Jurkat, Clone E6-1 (cell line): ENCODE results near the gene PDCD4.

Source experiments
- DNase-seq: peaks from one replicate; pipeline ENCODE4 v3.0.0-alpha.2; 2011; ENCODE audit warnings: low read depth, low spot score
- H3K4me3 ChIP-seq: 2 replicates; pipeline ENCODE4 v1.5.1; 2011; ENCODE audit warnings: mild to moderate bottlenecking, low read length, control low read depth, moderate library complexity

Gene PDCD4

DNA sequence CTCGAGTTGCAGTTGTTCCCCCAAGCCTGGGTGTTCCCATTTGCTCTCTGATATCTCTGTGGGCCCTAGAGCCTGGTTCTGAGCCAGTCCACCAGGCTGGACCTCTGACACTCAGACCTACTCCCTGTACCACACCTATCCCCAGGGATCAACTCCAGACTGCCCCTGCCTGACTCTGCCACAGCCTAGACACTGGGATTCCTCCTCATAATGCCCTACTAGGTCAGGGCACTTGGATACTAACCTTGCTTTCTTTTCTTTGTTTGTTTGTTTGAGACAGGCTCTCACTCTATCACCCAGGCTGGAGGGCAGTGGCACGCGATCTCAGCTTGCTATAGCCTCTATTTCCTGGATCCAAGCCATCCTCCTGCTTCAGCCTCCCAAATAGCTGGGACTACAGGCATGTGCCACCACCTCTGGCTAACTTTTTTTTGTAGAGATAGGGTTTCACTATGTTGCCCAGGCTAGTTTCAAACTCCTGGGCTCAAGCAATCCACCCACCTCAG lies 30.8 kb upstream of the PDCD4 start:
- DNase-seq: no peak
- H3K4me3 ChIP-seq: no peak overlapping the region

DNA sequence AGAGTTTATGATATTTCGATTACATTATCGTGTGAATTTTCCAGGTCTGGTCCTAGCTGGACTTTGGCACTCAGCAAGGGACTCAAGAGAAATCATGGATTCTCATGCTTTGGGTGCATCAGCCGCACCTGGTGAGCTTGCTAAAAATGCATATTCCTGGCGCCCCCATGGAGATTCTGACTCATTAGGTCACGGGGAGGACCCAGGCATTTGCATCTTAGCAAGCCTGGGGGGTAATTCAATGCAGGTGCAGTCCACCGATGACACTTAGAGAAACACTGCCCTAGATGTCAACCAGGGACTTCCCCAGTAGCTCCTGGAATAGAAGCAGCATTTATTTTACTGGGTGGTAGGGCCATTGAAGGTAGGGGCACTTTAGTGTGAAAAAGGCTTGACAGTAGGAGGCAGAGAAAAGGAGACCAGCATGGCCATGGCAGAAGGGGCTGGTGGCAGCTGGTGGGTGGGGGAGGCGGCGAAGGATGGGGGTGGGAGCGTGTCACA lies 29.9 kb upstream of the PDCD4 start:
- no peak for DNase-seq
- no peak overlapping the region for H3K4me3 ChIP-seq

DNA sequence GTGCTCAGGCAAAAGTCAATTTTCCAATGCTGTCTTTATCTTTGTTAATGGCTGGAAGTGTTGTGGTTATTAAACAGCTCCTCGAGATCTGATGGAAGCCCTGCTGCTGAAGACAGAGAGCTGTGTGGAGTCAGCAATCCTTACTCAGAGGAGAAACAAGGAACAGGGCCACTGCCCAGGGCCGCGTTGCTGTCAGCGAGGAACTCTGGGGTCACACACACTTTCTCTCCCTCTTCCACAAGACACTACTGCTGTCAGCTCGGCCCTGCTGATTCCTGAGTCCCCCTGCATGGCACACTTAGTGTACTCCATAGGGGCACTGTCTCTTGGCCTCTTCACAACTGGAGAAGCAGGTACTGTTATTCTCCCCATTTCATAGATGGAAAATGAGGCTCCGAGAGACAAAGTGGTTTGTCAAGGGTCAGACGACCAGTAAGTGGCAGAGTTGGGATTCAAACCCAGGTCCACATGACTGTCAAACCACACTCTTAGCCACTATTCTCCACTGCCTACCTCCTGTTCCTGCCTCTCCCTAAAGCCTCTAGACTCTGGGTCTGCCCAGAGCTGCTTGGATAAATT lies 29.3 kb upstream of the PDCD4 start:
- H3K4me3 ChIP-seq: no peak overlapping the region
- no peak for DNase-seq

DNA sequence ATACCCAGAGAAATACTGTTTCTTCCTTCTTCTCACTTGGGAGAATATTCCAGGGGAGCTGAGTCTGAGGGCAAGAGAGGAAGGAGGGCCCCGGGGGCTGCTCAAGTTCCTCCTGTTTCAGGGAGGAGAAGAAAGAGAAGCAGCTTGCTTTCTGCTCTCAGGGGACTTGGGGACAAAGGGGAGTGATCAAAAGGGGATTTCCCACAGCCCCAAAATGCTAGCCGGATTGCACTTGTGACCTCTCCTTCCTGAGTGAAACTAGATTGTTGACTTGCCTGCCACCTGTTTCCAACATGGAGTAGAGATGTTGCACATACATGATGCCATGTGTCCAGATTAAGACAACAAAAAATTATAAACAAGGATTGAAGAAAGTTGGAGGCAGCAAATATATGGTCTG lies 28.7 kb upstream of the PDCD4 start:
- H3K4me3 ChIP-seq: no peak overlapping the region
- DNase-seq: no peak

DNA sequence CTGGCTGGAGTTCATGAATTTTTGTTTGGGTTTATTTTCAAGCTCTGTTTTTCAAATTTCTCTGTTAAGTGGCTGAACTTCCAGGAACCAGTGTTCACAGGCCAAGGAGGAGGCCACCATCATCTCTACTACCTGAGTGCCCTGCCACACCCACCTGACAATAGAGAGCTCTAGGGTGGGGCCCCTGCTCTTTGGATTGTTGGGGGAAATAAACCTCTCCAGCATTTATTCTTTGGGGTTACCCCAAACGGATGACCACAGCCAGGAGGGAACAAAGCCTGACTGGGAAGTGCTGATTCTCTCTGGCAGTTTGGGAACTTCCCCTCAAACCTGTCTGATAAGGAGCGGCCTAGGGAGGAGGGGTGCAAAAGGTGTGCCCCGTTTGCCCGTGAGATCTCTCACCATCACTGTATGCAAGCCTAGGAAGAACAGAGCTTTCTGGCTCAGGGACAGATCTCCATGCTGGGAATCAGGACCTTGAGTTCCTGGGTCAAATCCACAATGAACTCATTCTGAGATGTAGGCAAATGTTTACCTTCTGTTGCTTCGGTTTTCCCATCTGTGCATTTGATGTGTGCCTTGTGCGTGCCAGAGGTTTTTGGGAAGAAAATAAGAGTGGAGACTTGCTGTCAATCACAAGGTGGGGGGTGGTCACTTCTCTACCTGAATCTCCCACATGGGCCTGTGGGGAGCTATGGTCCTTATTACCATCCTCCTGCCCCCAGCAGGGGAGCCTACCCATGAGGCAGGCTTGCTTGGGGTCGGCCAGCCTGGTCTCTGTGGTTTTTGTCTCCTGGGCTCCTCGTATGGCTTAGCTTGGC lies 27.7 kb upstream of the PDCD4 start:
- H3K4me3 ChIP-seq: no peak overlapping the region
- no peak for DNase-seq

DNA sequence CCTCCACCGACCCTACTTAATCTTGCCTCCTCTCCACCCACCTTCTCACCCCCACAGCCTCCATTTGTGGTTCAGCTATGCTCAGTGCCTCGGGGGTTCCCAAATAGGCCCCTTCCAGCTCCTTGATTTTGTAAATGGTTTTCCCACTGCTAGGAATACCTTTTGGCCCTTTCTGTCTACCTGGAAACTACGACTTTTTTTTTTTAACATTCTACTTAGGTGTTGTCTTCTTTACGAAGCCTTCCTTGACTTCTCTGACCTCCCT lies 27.2 kb upstream of the PDCD4 start:
- DNase-seq: no peak
- no peak overlapping the region for H3K4me3 ChIP-seq

DNA sequence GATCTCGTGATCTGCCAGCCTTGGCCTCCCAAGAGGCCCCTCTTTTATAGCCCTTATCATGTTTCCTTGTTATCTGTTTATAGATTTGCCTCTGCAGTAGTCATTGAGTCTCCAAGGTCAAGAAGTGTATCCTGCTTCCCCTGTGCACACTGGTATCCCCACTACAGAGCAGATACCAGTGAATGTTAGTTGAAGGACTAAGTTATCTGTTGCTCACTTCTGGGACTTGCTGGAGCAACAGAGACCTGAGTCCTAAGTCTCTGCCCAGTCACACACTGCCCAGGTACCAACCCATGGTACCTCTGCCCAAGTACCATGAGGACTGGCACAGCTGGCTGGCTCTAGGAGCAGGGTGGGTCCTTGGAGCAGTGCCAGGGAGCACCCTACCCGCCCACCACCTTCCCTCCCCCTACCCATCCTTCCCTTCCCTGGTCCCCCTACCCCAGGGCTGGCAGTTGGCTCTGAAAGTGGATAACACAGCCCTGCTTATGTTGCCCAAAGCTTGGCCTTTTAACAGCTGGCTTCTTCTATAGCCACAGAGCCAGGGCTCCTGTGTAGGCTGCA lies 26.5 kb upstream of the PDCD4 start:
- no peak for DNase-seq
- H3K4me3 ChIP-seq: no peak overlapping the region

DNA sequence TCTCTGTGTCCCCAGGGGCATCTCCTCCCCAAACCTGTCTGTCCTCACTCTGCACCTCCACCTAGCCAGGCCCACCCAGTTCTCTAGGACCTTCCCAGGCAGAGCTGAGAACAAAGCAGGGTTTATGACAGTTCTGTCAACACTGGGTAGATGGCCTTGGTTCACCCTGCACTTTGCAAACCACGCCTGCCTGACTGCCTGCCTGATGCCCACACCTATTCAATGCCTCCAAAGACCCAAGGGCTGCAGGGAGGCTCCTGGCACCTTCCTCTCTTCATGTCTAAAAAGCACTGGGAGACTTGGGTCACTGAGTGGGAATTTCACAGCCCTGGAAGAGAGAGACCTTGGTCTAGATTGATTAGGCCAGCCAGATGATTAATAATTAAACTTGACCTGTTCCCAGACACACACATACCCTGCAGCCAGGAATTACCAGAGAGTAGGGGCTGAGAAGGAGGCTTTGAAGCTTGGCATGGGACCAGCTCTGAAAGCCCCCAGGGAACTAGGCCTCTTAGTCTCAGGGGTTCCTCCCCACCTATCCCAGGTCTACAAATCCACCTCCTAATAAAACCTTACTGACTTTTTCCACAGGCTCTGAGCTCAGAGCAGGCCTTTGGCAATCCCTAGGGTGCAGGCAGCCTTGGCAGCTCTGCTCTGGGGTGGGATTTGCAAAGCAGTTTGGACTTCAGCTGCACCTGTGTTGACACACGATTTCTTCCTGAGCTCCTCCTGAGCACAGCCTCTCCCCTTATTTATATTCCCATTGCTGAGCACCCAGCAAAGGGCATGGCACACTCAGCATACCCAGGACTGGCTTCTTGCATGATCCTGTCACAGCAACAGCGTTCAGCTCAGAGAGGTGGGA lies 25.7 kb upstream of the PDCD4 start:
- H3K4me3 ChIP-seq: no peak overlapping the region
- no peak for DNase-seq

DNA sequence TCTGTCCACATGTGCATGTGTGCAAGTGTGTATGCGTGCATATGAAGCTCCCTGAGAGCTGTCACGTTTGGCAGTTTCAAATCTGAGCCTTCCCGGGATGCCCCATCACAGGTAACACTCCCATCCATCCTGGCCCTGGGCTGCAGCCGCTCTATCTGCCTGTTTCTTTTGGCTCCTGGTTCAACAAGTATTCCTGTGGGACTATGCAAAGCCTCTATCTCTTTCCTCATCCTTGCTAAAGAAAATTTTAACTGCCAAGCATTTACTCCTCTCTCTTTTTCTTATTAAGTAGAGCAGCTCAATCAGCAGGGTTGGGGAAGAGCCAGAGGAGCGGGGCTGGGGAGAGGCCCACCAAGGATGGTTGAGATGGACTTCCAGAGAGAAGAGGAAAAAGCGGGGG lies 24.4 kb upstream of the PDCD4 start:
- H3K4me3 ChIP-seq: no peak overlapping the region
- no peak for DNase-seq

DNA sequence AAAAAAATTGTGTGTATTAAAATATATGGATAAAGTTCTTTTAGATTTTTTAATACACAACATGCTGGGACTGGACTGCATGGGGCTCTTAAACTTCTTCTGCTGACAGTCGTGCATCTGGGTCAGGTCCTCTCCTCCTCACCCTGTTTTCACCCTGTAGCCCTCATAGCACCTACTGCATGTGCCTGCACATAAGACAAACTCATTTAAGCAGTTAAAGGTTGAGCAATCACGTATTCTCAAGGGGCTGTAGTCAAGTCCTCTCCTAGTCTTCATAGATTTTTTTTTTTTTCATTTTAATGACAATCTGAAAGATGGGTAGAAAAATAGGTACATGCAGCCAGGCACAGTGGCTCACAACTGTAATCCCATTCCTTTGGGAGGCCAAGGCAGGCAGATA lies 23.6 kb upstream of the PDCD4 start:
- no peak for DNase-seq

DNA sequence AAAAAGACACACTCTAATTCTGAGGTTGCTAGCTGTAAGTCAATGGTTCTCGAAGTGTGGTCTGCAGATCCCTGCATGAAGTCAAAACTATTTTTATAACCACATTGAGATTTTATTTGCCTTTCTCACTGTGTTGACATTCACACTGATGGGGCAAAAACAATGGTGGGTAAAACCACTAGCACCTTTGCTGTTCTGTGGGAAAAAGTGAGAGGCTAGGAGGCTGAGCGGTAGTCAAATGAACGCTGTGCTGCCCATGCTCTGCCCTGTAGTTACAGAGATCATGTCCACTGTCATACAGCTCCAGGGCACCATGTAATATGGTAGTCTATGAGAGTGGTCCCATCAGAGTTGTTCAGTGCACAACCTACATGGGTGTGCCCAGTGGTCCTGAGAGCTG lies 21.6 kb upstream of the PDCD4 start:
- no peak for DNase-seq
- H3K4me3 ChIP-seq: no peak overlapping the region

More for the DNA sequence above, 23.6 kb upstream of the PDCD4 start:
- no peak overlapping the region for H3K4me3 ChIP-seq

DNA sequence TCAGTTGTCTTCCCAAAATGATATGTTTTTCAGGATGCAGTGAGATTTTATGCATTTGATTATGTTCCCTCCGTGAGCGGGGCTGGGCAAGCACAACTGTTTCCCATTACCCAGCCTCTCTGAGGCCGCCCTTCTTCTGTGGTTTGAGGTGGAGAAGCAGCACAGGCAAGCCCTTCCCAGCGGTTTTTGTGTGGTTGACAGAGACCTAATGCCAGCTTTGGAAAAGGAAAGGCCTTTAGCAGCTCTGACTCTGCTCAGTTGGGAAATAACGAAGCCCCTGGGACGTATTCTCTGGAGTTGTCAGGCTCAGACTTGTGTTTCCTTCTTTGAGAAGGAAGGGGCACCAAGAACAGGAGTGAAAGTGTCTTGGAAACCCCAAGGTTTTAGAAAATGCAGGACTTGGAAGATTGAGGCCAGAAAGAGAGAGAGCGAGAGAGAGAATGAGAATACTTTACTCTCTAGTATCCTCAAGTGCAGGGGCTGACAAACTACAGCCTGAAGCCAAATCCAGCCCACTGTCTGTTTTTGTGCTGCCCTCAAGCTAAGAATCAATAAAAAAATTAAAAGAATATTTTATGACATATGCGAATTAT lies 20.6 kb upstream of the PDCD4 start:
- no peak for DNase-seq
- H3K4me3 ChIP-seq: no peak overlapping the region

DNA sequence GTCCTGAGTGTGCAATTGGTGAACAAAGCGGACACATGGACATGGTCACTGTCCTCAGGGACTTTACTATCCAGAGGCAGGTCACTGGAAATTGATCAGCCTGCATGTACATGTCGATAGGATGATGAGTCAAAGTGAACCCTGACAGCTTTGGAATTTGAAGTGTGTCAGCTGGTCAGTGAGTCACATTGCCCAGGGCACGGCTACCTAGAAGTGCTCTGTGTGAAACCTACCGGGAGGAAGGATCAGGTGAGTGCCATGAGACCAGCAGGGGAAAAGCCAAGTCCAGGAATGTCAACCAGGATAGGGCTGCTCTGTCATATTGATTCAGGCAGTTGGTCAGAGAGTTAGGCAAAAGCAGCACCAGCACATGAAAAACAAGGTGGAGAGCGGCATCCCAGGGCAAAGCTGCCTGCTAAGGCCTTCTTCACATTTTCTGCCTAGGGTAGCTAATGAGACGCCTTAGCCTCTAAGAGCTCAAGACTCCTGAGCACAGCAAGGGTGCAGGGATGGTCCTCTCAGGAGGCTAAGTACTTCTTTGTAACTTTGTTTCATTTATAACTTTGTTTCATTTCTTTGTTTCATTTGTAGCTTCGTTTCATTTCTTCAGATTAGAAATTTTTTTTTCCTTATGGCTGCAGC lies 19.4 kb upstream of the PDCD4 start:
- no peak overlapping the region for H3K4me3 ChIP-seq
- no peak for DNase-seq

DNA sequence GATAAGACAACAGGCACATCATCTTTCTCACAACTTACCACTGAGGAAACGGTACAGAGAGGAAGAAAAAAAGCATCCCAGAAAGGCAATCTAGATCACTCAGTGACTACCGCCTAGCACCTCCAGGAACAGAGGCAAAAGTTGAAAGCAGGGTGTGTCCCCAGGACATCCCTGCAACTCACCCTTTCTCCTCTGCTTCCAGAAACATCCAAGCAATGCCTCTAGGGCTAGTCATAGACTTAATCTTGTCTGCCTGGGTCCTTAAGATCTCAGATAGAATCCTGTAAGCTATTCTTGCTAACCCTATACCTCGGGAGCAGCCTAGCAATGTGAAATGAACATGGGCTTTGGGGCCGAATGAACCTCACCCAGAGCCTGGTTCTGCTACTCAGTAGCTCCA lies 18.8 kb upstream of the PDCD4 start:
- no peak for DNase-seq
- H3K4me3 ChIP-seq: no peak overlapping the region

DNA sequence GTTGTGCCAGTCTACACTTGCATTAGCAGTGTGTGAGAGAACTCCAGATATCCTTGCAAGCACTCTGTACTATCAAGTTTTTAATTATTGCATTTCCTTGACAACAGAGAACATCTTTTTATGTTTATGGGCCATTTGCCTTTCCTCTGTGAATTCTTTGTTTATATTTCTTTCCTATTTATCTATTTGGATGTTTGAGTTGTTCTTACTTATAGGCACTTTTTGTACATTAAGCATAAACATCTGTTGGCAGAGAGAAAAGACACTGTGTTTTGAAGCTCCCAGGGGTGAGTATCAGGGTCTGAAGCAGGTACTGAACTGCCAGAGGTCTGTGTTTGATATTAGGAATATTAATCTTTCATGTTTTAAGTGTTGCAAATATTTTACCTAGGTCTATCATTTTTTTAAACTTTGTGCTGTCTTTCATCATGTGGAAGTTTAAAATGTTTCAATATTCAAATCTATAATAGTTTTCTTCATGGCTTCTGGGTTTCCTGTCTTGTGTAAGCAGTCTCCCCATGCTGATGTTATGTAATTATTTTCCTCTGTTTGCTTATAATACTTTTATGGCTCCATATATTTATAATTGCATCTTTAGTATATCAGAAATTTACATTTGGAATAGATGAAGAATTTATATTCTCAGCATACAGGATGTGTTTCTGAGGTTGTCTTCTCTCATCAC lies 17.7 kb upstream of the PDCD4 start:
- no peak for DNase-seq
- no peak overlapping the region for H3K4me3 ChIP-seq

DNA sequence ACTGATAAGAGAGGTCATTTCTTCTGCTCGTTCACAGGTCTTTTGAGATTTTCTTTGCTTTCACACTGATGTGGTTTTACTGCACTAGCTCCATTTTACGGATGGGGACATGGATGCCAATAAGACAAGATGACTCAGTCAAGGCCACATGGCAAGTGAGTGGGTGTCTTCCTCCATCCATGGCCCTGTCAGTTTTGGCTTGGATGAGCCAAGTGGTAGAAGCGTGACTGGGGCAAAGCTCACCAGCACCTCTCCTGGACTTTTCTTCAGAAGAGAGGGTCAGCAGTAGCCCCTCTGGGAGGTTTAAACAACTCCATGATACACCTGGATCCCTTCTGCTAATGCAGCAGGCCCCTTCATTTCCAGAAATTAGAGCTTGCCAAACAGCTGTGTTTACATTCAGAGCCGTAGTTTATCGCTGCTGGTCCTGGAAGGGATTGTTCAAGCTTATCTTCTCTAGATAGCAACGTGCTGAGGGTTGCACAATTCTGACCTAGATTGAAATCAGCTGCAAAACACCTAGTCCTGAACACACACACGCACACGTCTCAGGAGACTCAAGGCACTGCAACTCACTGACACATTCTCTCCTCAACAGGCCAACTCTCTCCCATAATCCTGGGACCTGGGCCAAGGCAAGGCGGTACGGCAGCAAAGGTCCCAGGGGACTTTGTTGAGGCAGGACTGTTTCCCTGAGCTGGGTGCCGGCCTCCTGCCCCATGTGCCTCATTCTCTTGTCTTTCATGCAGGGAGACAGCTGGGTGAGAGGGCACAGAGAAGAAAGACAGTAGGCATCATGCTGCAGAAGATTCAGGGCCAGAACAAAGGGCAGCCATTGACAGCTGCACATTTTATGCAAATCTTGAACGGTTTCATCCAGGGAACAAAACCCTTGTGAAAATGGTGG lies 14.2 kb upstream of the PDCD4 start:
- H3K4me3 ChIP-seq: no peak overlapping the region
- no peak for DNase-seq

DNA sequence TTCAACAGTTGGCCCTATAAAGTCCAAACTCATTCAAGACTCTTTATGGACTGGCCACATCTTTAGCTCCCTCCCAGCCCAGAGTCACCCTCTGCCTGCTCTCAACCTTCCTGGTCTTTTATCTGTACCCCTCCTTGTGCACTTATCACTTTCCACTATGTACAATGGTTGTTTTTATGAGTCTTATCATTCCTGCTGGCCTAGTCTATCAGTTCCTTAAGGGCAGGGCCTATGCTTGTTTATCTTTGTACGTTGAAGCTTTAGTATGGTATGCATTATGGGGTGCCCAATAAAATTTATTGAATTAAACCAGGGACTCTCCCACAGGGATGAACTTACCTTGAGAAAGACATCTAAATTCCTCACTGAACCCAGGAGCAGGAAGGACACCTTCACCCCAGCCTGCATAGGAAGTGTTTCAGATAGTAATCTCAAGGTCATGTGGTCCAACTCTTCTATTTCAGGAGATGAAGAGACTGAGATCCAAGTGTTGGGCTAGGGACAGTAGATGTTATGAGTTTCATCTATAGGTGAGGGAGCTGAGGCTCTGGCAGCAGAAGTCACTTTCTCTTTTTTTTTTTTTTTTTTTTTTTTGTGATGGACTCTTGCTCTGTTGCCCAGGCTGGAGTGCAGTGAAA lies 13.3 kb upstream of the PDCD4 start:
- no peak for DNase-seq
- no peak overlapping the region for H3K4me3 ChIP-seq
